ENCODE results near the gene PXDC1. TPM values are rescaled to one million over a fixed set of nuclear protein-coding genes. Genes with fewer than 3 reads are reported as not detected.

PXDC1 gene
- total RNA-seq, 1 experiment from 2014 or later, result 6.3 TPM

DNA sequence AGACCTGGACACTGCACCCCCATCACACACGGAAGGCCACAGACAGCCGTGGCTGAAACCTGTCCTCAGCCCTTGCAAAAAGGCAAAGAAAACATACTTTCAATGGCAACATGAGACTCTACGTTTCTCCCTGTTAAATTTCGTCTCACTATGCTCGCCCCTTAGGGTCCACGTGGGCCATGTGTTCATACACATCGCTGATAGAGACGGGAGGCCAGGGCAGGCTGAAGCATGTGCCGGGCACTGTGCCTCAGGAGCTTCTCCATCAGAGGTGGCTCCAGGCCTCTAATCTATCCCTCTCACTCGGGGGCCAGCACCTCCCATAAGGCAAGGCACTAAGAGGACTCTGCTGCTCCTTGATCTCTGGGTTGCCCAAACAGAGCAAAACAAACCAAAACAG, 17.5 kb downstream of the PXDC1 start (continued):
- TF ChIP-seq JUND (IDR thresholded peaks at IDR 0.05), result no peak
- TF ChIP-seq EGR1 (IDR thresholded peaks at IDR 0.05; ENCODE audit: low read depth), result no peak
- TF ChIP-seq, protein P1, sequence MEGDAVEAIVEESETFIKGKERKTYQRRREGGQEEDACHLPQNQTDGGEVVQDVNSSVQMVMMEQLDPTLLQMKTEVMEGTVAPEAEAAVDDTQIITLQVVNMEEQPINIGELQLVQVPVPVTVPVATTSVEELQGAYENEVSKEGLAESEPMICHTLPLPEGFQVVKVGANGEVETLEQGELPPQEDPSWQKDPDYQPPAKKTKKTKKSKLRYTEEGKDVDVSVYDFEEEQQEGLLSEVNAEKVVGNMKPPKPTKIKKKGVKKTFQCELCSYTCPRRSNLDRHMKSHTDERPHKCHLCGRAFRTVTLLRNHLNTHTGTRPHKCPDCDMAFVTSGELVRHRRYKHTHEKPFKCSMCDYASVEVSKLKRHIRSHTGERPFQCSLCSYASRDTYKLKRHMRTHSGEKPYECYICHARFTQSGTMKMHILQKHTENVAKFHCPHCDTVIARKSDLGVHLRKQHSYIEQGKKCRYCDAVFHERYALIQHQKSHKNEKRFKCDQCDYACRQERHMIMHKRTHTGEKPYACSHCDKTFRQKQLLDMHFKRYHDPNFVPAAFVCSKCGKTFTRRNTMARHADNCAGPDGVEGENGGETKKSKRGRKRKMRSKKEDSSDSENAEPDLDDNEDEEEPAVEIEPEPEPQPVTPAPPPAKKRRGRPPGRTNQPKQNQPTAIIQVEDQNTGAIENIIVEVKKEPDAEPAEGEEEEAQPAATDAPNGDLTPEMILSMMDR (IDR thresholded peaks at IDR 0.05 in 2 of 3, conservative IDR thresholded peaks at IDR 0.05 in 1 of 3; ENCODE audit: borderline replicate concordance in 1 of 3, insufficient read depth in 1 of 3, low read depth in 2 of 3, low read length in 2 of 3), result no peak
- no peak for TF ChIP-seq TCF7L2 (IDR thresholded peaks at IDR 0.05; ENCODE audit: borderline replicate concordance, extremely low read depth, insufficient read depth, insufficient read length)

GRCh38 chr6:3733321-3733925, 18.1 kb downstream of the PXDC1 start:
- ChIA-PET RAD21 (ENCODE audit: low non-redundant PET in 1 of 2, low total read pairs in 2 of 2, uncharacterized antibody in 2 of 2, unreplicated experiment in 2 of 2) (interaction anchor here in 1 of 2 experiments (1.1 kb wide), 1 partner anchor 245 kb away, joined by 4 read pairs; no protein-coding TSS in a partner anchor), POLR2A (no interaction called here), CTCF (interaction anchor here (2.2 kb wide), 1 partner anchor 454 kb away, joined by 22 read pairs; no protein-coding TSS in a partner anchor)
- H3K4me3 ChIP-seq (replicated peaks in 1 of 2; ENCODE audit: low read depth in 1 of 2, low read length in 2 of 2), result no peak overlapping the region
- peaks cover 0 to 7% of the 10 kb centered on the region in 2 experiments; a peak in 3 of 4 replicates for H3K36me3 ChIP-seq (ENCODE audit: control insufficient read depth in 1 of 2, insufficient read depth in 2 of 2, low read length in 2 of 2)
- H3K9me3 ChIP-seq (ENCODE audit: control insufficient read depth in 1 of 2, insufficient read depth in 1 of 2, low read depth in 1 of 2, low read length in 2 of 2), result peaks cover 5% of the 10 kb centered on the region in 2 experiments; a peak in 2 of 4 replicates
- no peaks in the 10 kb centered on the region for H3K4me1 ChIP-seq (ENCODE audit: control insufficient read depth in 1 of 2, insufficient read depth in 2 of 2, low read length in 2 of 2)
- no TSS peak for BruUV-seq (replicated peaks)
- intact Hi-C loops (cut with micrococcal nuclease), result loop anchor here (2.0 to 10.0 kb wide), 3 partner anchors 323 to 609 kb away; no protein-coding TSS in a partner anchor
- H3K79me2 ChIP-seq (ENCODE audit: insufficient read depth, low read length), result no peaks in the 10 kb centered on the region
- no peak overlapping the region for H3K27ac ChIP-seq (ENCODE audit: low read depth, low read length)
- no peaks in the 10 kb centered on the region for H3K9me2 ChIP-seq (ENCODE audit: insufficient read depth)
- H4K20me1 ChIP-seq (ENCODE audit: insufficient read depth), result no peaks in the 10 kb centered on the region
- no peak overlapping the region for H3K4me2 ChIP-seq (ENCODE audit: low read length)
- H3K9ac ChIP-seq (ENCODE audit: low read length), result no peak overlapping the region
- DNase-seq (ENCODE audit: low read depth, low spot score) (no peak), ATAC-seq (no peak)
- no peaks in the 10 kb centered on the region for H3K27me3 ChIP-seq (ENCODE audit: insufficient read depth, low read length)
- no peak overlapping the region for H2AFZ ChIP-seq (ENCODE audit: low read depth, low read length, poor library complexity, severe bottlenecking)
- no peak for TF ChIP-seq ZNF274 (IDR thresholded peaks at IDR 0.05; ENCODE audit: low read depth, low read length)
- TF ChIP-seq CBX3 (IDR thresholded peaks at IDR 0.05; ENCODE audit: low read depth), result no peak
- TF ChIP-seq RAD21 (IDR thresholded peaks at IDR 0.05; ENCODE audit: low read depth), result no peak
- no peak for TF ChIP-seq EZH2 (IDR thresholded peaks at IDR 0.05)
- TF ChIP-seq, protein P1 (IDR thresholded peaks at IDR 0.05 in 2 of 3, conservative IDR thresholded peaks at IDR 0.05 in 1 of 3; ENCODE audit: borderline replicate concordance in 1 of 3, insufficient read depth in 1 of 3, low read depth in 2 of 3, low read length in 2 of 3), result no peak
- TF ChIP-seq FOSL1 (IDR thresholded peaks at IDR 0.05; ENCODE audit: low read depth), result no peak
